ENCODE results near the gene DPP6. TPM values are rescaled to one million over a fixed set of nuclear protein-coding genes. Genes with fewer than 3 reads are reported as not detected.

Gene DPP6
- total RNA-seq, 1 experiment from 2014 or later = not detected

DNA sequence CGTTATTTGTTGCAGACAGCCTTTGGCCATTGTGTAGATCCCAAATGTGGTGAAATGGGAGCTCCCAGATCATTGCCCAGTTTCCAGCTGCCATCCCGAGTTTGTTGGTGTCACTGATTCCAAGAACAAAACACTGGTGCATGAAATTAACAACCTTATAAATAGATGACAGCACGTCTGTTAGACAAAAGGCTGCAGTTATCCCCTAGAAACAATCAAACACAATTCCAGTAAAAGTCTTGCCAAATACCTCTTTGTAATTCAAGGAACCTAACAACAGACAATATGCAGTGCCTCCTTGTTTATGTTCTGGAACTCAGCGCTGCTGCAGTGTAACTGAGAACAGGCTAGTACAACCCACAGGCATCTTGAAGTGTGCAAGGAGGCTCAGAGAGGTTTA lies 546.2 kb downstream of the DPP6 start:
- Histone ChIP-seq H3K4me1 (ENCODE audit: control insufficient read depth, insufficient read depth, low read length) (no peaks in the 10 kb centered on the region), H3K27me3 (ENCODE audit: control insufficient read depth, insufficient read depth, low read length) (no peaks in the 10 kb centered on the region; the same call in 1 of the 2 replicates), H3K4me3 (ENCODE audit: low read depth in 2 of 2, low read length in 2 of 2) (no peak overlapping the region), H3K36me3 (ENCODE audit: control insufficient read depth, insufficient read depth, low read length) (no peaks in the 10 kb centered on the region), H3K27ac (ENCODE audit: low read length) (no peak overlapping the region), H3K9me3 (ENCODE audit: control insufficient read depth, insufficient read depth, low read depth, low read length) (no peaks in the 10 kb centered on the region)
- intact Hi-C loops (cut with micrococcal nuclease; ENCODE audit: unreplicated experiment) = no loop called here
- TF ChIP-seq, protein P1, sequence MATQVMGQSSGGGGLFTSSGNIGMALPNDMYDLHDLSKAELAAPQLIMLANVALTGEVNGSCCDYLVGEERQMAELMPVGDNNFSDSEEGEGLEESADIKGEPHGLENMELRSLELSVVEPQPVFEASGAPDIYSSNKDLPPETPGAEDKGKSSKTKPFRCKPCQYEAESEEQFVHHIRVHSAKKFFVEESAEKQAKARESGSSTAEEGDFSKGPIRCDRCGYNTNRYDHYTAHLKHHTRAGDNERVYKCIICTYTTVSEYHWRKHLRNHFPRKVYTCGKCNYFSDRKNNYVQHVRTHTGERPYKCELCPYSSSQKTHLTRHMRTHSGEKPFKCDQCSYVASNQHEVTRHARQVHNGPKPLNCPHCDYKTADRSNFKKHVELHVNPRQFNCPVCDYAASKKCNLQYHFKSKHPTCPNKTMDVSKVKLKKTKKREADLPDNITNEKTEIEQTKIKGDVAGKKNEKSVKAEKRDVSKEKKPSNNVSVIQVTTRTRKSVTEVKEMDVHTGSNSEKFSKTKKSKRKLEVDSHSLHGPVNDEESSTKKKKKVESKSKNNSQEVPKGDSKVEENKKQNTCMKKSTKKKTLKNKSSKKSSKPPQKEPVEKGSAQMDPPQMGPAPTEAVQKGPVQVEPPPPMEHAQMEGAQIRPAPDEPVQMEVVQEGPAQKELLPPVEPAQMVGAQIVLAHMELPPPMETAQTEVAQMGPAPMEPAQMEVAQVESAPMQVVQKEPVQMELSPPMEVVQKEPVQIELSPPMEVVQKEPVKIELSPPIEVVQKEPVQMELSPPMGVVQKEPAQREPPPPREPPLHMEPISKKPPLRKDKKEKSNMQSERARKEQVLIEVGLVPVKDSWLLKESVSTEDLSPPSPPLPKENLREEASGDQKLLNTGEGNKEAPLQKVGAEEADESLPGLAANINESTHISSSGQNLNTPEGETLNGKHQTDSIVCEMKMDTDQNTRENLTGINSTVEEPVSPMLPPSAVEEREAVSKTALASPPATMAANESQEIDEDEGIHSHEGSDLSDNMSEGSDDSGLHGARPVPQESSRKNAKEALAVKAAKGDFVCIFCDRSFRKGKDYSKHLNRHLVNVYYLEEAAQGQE (IDR thresholded peaks at IDR 0.05; ENCODE audit: insufficient read depth in 1 of 2, low read depth in 2 of 2, low read length in 1 of 2) = no peak
- TF ChIP-seq, protein P2, sequence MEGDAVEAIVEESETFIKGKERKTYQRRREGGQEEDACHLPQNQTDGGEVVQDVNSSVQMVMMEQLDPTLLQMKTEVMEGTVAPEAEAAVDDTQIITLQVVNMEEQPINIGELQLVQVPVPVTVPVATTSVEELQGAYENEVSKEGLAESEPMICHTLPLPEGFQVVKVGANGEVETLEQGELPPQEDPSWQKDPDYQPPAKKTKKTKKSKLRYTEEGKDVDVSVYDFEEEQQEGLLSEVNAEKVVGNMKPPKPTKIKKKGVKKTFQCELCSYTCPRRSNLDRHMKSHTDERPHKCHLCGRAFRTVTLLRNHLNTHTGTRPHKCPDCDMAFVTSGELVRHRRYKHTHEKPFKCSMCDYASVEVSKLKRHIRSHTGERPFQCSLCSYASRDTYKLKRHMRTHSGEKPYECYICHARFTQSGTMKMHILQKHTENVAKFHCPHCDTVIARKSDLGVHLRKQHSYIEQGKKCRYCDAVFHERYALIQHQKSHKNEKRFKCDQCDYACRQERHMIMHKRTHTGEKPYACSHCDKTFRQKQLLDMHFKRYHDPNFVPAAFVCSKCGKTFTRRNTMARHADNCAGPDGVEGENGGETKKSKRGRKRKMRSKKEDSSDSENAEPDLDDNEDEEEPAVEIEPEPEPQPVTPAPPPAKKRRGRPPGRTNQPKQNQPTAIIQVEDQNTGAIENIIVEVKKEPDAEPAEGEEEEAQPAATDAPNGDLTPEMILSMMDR (IDR thresholded peaks at IDR 0.05) = no peak
- TF ChIP-seq TCF7L2 (IDR thresholded peaks at IDR 0.05; ENCODE audit: low read depth, low read length) (no peak), POLR2AphosphoS5 (IDR thresholded peaks at IDR 0.05; ENCODE audit: low read depth, low read length) (no peak), SIN3A (IDR thresholded peaks at IDR 0.05; ENCODE audit: borderline replicate concordance, insufficient read depth, low read depth, low read length) (no peak)
- in situ Hi-C loops (cut with HindIII; ENCODE audit: low pct_unique_long_range_greater_than_20kb, low sequenced_read_pairs) = no loop called here
- ChIA-PET CTCF (no interaction called here), POLR2A (no interaction called here)
- no peak for ATAC-seq
- DNase-seq (ENCODE audit: low read depth, low spot score) = no peak
- BruUV-seq (replicated peaks) = no TSS peak

DNA sequence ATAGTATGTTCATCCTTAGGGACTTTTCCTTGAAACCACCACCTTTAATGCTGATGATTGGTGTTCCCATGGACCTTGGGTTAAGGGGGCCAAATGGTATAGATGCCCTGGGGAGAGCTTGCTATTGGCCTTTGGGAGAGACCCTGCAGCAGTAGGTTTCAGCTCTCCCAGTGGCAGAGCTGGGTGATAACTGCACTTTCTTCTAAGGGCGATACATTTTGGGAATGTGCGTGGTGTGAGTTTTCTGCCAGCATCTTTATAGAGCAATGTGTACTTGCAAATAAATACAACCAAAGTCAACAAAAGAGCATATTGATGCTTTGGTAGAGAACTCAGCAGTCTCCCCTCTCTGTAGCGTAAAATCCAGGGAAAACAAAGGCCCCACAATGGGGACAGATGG lies 546.7 kb downstream of the DPP6 start:
- intact Hi-C loops (cut with micrococcal nuclease; ENCODE audit: unreplicated experiment) (no loop called here), in situ Hi-C loops (cut with HindIII; ENCODE audit: low pct_unique_long_range_greater_than_20kb, low sequenced_read_pairs) (no loop called here)
- Histone ChIP-seq H3K36me3 (ENCODE audit: control insufficient read depth, insufficient read depth, low read length) (no peaks in the 10 kb centered on the region), H3K9me3 (ENCODE audit: control insufficient read depth, insufficient read depth, low read depth, low read length) (no peaks in the 10 kb centered on the region), H3K27me3 (ENCODE audit: control insufficient read depth, insufficient read depth, low read length) (no peaks in the 10 kb centered on the region; the same call in 1 of the 2 replicates), H3K4me3 (ENCODE audit: low read depth in 2 of 2, low read length in 2 of 2) (no peak overlapping the region), H3K4me1 (ENCODE audit: control insufficient read depth, insufficient read depth, low read length) (no peaks in the 10 kb centered on the region), H3K27ac (ENCODE audit: low read length) (no peak overlapping the region)
- CTCF ChIA-PET = no interaction called here
- ATAC-seq (no peak), DNase-seq (ENCODE audit: low read depth, low spot score) (no peak)
- POLR2A ChIA-PET = no interaction called here
- BruUV-seq (replicated peaks) = no TSS peak
- TF ChIP-seq, protein P1 (IDR thresholded peaks at IDR 0.05; ENCODE audit: insufficient read depth in 1 of 2, low read depth in 2 of 2, low read length in 1 of 2) = no peak
- TF ChIP-seq TCF7L2 (IDR thresholded peaks at IDR 0.05; ENCODE audit: low read depth, low read length) (no peak), POLR2AphosphoS5 (IDR thresholded peaks at IDR 0.05; ENCODE audit: low read depth, low read length) (no peak), SIN3A (IDR thresholded peaks at IDR 0.05; ENCODE audit: borderline replicate concordance, insufficient read depth, low read depth, low read length) (no peak)
- TF ChIP-seq, protein P2 (IDR thresholded peaks at IDR 0.05) = no peak

Measured in Panc1 (cell line).